ENCODE results near the gene BOC.

- TF ChIP-seq CTCF (conservative IDR thresholded peaks at IDR 0.05; ENCODE audit: low read depth, low read length): no peak
- no peak for TF ChIP-seq EZH2 (IDR thresholded peaks at IDR 0.05; ENCODE audit: borderline replicate concordance, low read depth, low read length, poor library complexity, severe bottlenecking)
Measured at GRCh38 chr3:113287111-113287802, 75.9 kb downstream of the BOC start.
